CD4-positive, alpha-beta T cell treated with Interleukin-17A for 1 hour (primary cell): ENCODE data around the gene PICK1.
"Not testable (repeated sequence)": the region's sequence is repeated elsewhere in the genome, so short reads cannot be mapped to it uniquely, and the experiment has no call there.

Experiments
- DNase-seq: peaks from one replicate; pipeline ENCODE4 v3.0.0-alpha.2; 2020

The PICK1 gene

DNA sequence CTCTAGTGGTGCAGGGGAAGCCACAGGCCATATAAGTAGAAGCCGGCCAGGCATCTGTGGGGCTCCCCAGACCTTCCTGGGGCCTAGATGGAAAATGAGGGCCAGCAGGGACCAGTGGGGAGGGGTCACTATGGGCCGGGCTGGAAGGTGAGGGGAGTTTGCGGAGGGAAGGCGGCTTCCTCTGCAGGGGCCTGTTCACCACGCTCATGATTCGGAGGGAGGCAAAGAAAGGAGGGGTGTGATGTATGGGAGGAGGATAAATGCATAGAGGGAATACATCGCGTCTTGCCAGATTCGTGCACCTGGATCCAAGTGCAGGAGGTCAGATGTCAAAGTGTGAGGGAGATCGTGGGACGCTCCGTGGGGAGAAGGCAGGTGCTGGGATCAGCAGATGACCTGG is 19.9 kb downstream of the PICK1 start:
- no peak for DNase-seq

- no peak for DNase-seq
Observed at GRCh38 chr22:38077595-38077994, 20.4 kb downstream of the PICK1 start.

- DNase-seq: no peak
Observed at GRCh38 chr22:38078046-38078840, 21.0 kb downstream of the PICK1 start.

DNA sequence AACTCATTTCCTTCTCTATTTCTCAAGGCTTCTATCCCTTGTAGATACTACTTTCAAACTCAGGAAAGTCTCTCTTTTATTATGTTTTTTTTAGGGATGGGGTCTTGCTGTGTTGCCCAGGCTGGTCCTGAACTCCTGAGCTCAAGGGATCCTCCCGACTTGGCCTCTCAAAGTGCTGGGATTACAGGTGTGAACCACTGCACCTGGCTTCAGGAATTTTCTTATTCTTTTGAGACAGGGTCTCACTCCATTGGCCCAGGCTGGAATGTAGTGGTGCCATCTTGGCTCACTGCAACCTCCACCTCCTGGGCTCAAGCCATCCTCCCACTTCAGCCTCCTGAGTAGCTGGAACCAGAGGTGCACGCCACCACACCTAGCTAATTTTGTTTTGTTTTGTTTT is 22.0 kb downstream of the PICK1 start:
- DNase-seq: not testable (repeated sequence)

DNA sequence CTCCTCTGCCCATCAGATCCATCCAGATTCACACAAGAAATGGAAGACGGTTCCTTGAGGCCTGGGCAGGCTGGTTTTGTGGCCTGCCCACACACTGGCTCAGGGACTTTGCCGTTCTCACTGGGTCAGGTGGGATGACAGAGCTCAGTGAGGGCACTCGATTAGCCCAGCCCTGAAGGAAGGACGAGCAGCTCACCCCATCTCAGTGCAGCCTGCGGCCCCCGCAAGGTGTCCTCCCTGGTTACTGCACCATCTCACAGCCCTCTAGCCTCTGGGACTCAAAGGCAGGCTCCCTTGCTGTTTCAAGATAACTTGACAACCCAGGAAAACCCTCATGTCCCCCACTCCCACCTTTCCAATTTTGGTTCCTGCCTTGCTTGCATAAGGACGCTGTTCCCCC is 22.6 kb downstream of the PICK1 start:
- no peak for DNase-seq

GRCh38 chr22:38080474-38080849 is 23.3 kb downstream of the PICK1 start:
- DNase-seq: no peak

GRCh38 chr22:38080850-38081635 is 23.8 kb downstream of the PICK1 start:
- no peak for DNase-seq

GRCh38 chr22:38081636-38081940 is 24.4 kb downstream of the PICK1 start:
- DNase-seq: no peak

- no peak for DNase-seq
Observed at GRCh38 chr22:38081941-38082828, 25.0 kb downstream of the PICK1 start.

GRCh38 chr22:38082986-38083710 is 25.9 kb downstream of the PICK1 start:
- DNase-seq: no peak

DNA sequence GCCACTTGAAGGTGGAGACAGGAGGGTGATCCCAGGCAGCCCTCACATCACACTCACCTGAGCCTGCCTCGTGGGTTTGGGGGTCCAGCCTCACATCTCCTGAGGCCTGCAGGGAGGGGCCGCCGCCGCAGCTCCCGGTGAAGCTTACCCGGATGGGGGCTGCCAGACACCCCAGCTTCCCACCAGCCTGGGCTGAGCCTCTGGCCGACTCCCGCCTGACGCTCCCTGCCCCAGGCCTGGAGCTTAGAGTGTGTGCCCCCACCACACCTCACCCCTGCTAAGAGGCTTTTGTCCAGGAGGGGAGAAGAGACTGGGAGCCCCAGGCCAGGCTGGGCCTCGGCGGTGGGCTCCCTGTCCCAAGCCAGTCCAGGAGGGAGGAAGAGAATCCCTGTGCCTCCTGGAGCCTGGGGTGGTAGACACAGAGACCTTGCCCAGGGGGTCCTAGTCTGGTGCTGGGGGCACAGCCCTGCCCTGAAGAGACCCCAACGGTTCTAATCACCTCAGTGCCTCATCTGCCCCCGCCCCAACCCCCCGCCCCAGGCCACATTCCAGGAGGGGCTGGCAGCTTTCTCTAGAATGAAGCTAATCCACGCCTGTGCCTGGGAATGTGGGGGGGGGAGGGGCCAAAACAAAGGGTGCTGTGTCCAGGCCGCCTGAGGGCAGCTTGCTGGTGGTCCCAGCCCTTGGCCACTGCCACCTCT is 26.9 kb downstream of the PICK1 start, which contains the start of gene SLC16A8:
Gene SLC16A8 (minus strand): TSS at position 254 of the 701 bp plus-strand sequence. CDS start 1,311 bp downstream, outside the sequence.
- no peak for DNase-seq

DNA sequence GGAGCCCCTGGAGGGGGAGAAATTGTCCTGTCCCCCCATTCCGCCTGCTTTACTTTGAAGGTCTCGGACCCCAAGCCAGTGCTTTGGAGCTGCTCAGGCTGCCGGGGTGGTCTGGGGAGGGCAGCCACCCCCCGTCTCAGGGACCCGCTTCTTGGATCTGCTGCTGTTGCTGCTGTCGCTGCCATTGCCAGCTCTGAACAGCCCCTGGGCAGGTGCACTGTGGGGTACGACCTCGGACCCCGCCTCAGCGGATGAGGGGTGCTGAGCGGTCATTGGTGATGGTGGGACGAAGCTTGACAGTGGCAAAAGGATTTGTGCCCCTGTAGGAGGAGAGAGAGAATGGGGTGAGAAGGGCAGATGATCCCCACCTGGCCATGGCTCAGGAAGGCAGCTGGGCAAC is 27.9 kb downstream of the PICK1 start:
- no peak for DNase-seq

DNA sequence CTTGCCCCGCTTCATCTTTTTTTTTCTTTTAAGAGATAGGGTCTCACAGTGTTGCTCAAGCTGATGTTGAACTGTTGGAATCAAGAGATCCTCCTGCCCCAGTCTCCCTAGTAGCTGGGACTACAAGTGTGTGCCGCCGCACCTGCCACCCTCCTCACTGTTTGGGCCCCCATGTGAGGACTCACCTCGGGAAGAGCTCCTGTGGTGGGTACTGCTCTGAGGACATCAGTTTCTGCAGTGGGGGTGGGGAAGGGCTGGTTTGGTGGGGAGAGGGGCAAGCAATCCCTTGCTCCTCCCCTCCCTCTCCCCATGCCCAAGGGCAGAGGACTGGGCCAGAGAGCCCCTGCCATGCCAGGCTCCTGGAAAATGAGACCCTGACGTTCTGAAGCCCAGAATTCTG is 28.3 kb downstream of the PICK1 start:
- DNase-seq: no peak

DNA sequence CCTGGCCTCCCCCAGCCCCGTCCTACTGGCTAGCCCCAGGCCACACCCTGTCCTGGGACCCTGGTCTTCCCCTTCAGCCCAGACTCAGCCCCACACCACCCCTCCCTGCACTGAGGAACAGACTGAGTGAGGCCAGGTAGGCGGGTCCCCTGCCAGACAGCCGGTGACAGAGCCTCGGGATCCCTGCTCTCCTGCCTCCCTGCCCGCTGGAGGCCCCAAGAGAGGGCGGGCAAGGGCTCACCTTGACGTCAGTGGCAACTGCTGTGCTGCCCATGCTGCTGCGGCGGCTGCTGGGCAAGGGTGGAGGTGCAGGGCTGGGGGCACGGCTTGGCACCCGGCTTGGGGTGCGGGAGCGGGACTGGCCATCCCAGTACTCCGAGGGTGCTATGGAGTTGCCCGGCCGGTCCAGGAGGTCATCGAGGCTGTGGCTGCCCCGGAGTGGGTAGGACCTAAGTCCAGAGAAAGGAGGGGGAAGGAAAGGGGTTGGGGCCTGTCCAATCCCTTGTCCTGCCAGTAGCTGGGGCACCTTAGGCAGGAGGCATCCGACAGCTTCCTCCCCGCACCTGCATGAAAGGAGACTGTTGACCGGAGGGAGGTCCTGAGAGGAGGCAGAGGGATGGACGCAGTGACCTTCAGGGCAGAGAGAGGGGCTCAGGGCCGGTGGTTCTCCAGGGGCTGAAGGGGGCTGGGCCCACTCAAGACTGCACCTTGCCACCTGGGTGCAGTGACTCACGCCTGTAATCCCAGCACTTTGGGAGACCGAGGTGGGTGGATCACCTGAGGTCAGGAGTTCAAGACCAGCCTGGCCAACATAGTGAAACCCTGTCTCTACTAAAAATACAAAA is 29.0 kb downstream of the PICK1 start:
- no peak for DNase-seq

- DNase-seq: no peak
Observed at GRCh38 chr22:38086942-38087341, 29.7 kb downstream of the PICK1 start.

DNA sequence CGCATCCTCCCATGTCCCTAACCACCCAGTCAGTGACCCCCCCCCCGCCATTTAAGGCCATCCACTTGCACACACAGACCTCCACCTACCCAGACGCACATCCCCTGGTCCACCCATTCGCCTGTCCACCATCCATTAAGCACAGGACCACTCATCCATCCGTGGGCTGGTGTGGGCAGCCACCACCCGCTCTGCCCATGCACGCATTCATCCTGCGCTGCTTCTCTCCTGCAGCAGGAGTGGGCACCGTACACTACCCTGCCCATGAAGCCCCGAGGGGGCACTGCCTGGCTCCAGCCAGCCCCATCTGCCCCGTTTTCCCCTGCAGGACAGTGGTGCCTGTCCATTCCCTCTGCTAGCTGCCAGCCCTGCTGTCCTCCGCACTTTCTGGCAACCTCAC is 30.7 kb downstream of the PICK1 start:
- DNase-seq: no peak

DNA sequence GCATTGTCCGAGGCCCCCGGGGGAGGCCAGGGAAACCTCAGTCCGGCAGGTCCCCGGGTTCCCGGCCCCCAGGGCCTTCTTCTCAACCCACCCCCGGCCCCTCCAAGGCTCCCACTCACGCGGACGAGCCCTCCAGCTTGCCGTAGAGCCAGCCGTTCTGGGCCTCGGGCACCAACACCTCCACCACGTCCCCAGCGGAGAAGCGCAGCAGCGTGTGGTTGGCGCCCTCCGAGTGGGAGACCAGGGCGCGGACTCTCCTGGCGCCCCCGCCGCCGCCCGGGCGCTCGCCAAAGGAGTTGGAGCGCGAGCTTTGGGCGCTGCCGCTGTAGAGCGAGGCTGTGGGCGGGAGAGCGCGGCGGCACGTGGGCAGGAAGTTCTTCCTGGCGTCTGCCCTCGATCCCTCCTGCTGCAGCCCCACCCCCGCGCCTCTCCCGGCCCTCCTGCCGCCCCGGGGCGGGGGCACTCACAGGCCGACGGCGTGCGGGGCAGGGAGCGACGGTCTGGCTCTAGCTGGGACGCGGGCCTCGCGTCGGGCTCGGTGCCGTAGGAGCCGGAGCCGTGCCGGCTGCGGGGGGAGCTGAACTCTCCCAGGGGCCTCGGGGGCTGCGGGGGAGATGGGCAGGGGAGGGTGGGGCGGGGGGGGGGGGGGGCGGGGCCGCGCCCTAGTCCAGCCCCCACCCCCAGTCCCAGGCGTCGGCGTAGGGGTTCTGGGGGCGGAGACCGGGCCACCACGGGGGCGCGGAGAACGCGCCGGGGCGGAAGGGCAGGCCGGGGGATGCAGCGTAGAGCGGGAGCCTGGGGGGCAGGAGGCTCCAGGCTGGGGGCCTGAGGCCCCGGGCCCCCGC is 31.6 kb downstream of the PICK1 start:
- no peak for DNase-seq

DNA sequence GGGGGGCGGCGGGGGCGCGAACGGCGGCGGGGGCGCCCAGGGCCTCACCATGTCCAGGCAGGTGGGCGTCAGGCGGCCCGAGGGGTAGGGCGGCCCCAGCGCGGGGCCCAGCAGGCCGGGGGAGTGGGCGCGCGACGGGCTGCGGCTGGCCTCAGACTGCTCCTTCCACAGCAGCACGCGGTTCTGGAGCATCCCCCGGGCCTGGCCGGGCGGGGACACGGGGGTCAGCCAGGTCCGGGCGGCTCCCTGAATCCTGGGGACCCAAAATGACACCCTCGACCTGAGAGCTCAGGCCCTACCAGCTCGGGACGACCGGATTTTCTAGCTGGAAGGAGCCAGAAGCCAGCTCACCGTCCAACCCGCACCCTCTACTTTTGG is 32.3 kb downstream of the PICK1 start:
- DNase-seq: no peak

- no peak for DNase-seq
Observed at GRCh38 chr22:38097058-38097457, 39.9 kb downstream of the PICK1 start.
